ENCODE results near the gene SUB1.

DNA sequence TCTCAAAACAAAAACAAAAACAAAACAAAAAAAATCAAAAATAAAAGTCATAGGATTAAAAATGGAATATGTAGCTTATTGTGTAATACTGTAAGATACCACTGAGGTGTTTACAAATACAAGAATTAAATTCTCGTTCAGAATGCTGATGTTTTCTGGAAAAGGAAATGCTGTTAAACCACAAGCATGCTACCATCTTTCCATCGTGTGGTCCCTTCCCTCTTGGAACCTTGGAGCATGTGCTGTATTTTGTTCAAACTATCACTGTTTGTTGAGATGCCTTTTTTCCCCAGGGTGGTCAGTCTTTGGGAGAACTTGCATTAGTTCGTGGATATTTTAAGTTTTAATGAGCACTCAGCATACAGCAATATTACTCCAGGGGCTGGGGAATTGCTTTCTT, 39.7 kb downstream of the SUB1 start:
- TF ChIP-seq, protein P1, sequence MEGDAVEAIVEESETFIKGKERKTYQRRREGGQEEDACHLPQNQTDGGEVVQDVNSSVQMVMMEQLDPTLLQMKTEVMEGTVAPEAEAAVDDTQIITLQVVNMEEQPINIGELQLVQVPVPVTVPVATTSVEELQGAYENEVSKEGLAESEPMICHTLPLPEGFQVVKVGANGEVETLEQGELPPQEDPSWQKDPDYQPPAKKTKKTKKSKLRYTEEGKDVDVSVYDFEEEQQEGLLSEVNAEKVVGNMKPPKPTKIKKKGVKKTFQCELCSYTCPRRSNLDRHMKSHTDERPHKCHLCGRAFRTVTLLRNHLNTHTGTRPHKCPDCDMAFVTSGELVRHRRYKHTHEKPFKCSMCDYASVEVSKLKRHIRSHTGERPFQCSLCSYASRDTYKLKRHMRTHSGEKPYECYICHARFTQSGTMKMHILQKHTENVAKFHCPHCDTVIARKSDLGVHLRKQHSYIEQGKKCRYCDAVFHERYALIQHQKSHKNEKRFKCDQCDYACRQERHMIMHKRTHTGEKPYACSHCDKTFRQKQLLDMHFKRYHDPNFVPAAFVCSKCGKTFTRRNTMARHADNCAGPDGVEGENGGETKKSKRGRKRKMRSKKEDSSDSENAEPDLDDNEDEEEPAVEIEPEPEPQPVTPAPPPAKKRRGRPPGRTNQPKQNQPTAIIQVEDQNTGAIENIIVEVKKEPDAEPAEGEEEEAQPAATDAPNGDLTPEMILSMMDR (IDR thresholded peaks at IDR 0.05) = no peak
- TF ChIP-seq ZFX (IDR thresholded peaks at IDR 0.05; ENCODE audit: borderline replicate concordance) = no peak

All from 22Rv1 (cell line).